B cell (primary cell): ENCODE data around the gene ATP12A. TPM values are rescaled to one million over a fixed set of nuclear protein-coding genes. Genes with fewer than 3 reads are reported as not detected.

ENCODE experiments used
- ATAC-seq: fragments of 200-7000 bp; cut with Tn5 transposase; one replicate; pipeline ENCODE4 v1.10.0; 2021; ENCODE audit warnings: low read depth, mild to moderate bottlenecking, moderate number of reproducible peaks, moderate library complexity
- CTCF ChIA-PET: fragments of 350-600 bp; sonication (Branson Sonifier 250); formaldehyde crosslinking; loops from one replicate; lab custom pipeline; 2021; ENCODE audit warnings: antibody characterized with exemption, inconsistent platforms; lab: Charles Lee
- POLR2A ChIA-PET: fragments of 350-600 bp; sonication (Branson Sonifier 250); formaldehyde crosslinking; loops from one replicate; lab custom pipeline; 2021; ENCODE audit warnings: antibody characterized with exemption; lab: Charles Lee
- DNase-seq: peaks from one replicate; pipeline ENCODE4 v3.0.0; 2013
- H2AFZ ChIP-seq: 2 replicates; pipeline ENCODE4 v1.6.1; 2012; ENCODE audit warnings: mild to moderate bottlenecking, low read depth, low read length; ENCODE audit not compliant: insufficient read depth, poor library complexity, severe bottlenecking
- H3K27ac ChIP-seq, 2 donors: 1 replicate in 1 of 2; 2 replicates in 1 of 2; pipeline ENCODE4 v1.5.1; 2012 to 2013; ENCODE audit warnings: low read length in 2 of 2, mild to moderate bottlenecking in 2 of 2, moderate library complexity in 1 of 2
- H3K27me3 ChIP-seq, 4 experiments: fragments of 200-600 bp in 1 of 4; sonication (generic) in 1 of 4; replicated peaks in 1 of 4; 1 replicate in 2 of 4; 2 replicates in 2 of 4; pipeline versions ENCODE4 v1.6.1 to v1.7.0; 2013 to 2016; ENCODE audit warnings: low read length in 3 of 4, mild to moderate bottlenecking in 2 of 4, mixed read lengths in 1 of 4, moderate library complexity in 1 of 4; ENCODE audit not compliant: insufficient read depth in 4 of 4, control insufficient read depth in 3 of 4; ENCODE audit errors: control extremely low read depth in 1 of 4
- H3K36me3 ChIP-seq, 2 experiments: replicated peaks in 1 of 2; 1 replicate in 1 of 2; 2 replicates in 1 of 2; pipeline versions ENCODE4 v1.6.1 to v1.7.1; 2013; ENCODE audit warnings: low read length in 1 of 2; ENCODE audit not compliant: insufficient read depth in 2 of 2, control insufficient read depth in 1 of 2; ENCODE audit errors: control extremely low read depth in 1 of 2, extremely low read depth in 1 of 2
- H3K4me1 ChIP-seq, 2 donors: fragments of 200-600 bp in 1 of 2; sonication (generic) in 1 of 2; 1 replicate in 1 of 2; 2 replicates in 1 of 2; pipeline versions ENCODE4 v1.5.1 to v1.6.1; 2013 to 2017; ENCODE audit warnings: low read length in 2 of 2; ENCODE audit not compliant: control insufficient read depth in 2 of 2, insufficient read depth in 2 of 2
- H3K4me2 ChIP-seq: replicated peaks from 2 replicates; pipeline ENCODE3; 2012; ENCODE audit warnings: mild to moderate bottlenecking, low read depth, low read length; ENCODE audit not compliant: poor library complexity, severe bottlenecking
- H3K4me3 ChIP-seq, 5 experiments: fragments of 200-600 bp in 1 of 5; sonication (generic) in 1 of 5; 1 replicate in 3 of 5; 2 replicates in 2 of 5; pipeline versions ENCODE4 v1.5.1 to v1.7.0; 2011 to 2016; ENCODE audit warnings: low read length in 4 of 5, mild to moderate bottlenecking in 4 of 5, low read depth in 2 of 5, control low read depth in 1 of 5, moderate library complexity in 1 of 5; ENCODE audit not compliant: insufficient read depth in 1 of 5; ENCODE audit errors: control extremely low read depth in 1 of 5, extremely low read depth in 1 of 5
- H3K79me2 ChIP-seq: fragments of 200-600 bp; sonication (generic); one replicate; pipeline ENCODE4 v1.6.0; 2016; ENCODE audit warnings: low read length; ENCODE audit not compliant: control insufficient read depth, insufficient read depth
- H3K9ac ChIP-seq: fragments of 200-600 bp; sonication (generic); 2 replicates; pipeline ENCODE4 v1.6.1; 2017; ENCODE audit warnings: mild to moderate bottlenecking, low read length, moderate library complexity
- H3K9me3 ChIP-seq, 3 donors: one replicate each; pipeline versions ENCODE4 v1.6.1 to v1.7.1; 2013; ENCODE audit warnings: low read length in 2 of 3; ENCODE audit not compliant: control insufficient read depth in 2 of 3, insufficient read depth in 1 of 3; ENCODE audit errors: control extremely low read depth in 1 of 3
- H4K20me1 ChIP-seq: 2 replicates; pipeline ENCODE4 v1.6.0; 2012; ENCODE audit warnings: mild to moderate bottlenecking, low read length; ENCODE audit not compliant: insufficient read depth, control insufficient read depth, poor library complexity, severe bottlenecking
- H3K27ac Mint-ChIP-seq: one replicate; pipeline ENCODE4 v1.8.0; 2021; ENCODE audit warnings: mixed read lengths
- H3K27me3 Mint-ChIP-seq: one replicate; pipeline ENCODE4 v1.8.0; 2021; ENCODE audit warnings: mixed read lengths
- H3K4me1 Mint-ChIP-seq: one replicate; pipeline ENCODE4 v1.8.0; 2021; ENCODE audit warnings: mixed read lengths
- H3K4me3 Mint-ChIP-seq: one replicate; pipeline ENCODE4 v1.8.0; 2021; ENCODE audit warnings: mixed read lengths
- H3K9me3 Mint-ChIP-seq: one replicate; pipeline ENCODE4 v1.8.0; 2022; ENCODE audit warnings: mixed read lengths; ENCODE audit not compliant: insufficient read depth
- CTCF ChIP-seq: fragments of 200-600 bp; IDR thresholded peaks from one replicate; pipeline ENCODE4 v1.8.0; 2022; ENCODE audit warnings: antibody characterized with exemption, mild to moderate bottlenecking
- EZH2 ChIP-seq: IDR thresholded peaks from 2 replicates; pipeline ENCODE4 v1.6.1; 2012; ENCODE audit warnings: borderline replicate concordance, low read depth, mild to moderate bottlenecking, moderate library complexity, low read length; ENCODE audit not compliant: insufficient read depth, poor library complexity, severe bottlenecking
- WGBS: methylation state at CpG from one replicate; pipeline ENCODE4 v1.1.5; 2013; ENCODE audit warnings: missing lambda C conversion rate; ENCODE audit not compliant: insufficient coverage; 5-methylcytosine and 5-hydroxymethylcytosine counted together
- intact Hi-C: fragments of 100-400 bp; cut with micrococcal nuclease; formaldehyde crosslinking; loops from one replicate; pipeline ENCODE4 v1.10.0; 2022
- polyA plus RNA-seq: library from polyadenylated mRNA; depleted of rRNA; stranded (reverse); fragments of >200 nt; gene quantifications from 2 replicates; pipeline ENCODE4 v1.2.3, GENCODE V29; 2012
- total RNA-seq, 2 donors: library from RNA; stranded (reverse); fragments of 120-200 nt in 1 of 2; gene quantifications; 1 replicate in 1 of 2; 2 replicates in 1 of 2; pipeline versions ENCODE4 v1.2.3 to v1.2.4, GENCODE V29; 2013 to 2022

Gene ATP12A
- total and polyA plus RNA-seq, 2 donors (not counting 1 experiment from before 2014, with no cell fraction given), result not detected

DNA sequence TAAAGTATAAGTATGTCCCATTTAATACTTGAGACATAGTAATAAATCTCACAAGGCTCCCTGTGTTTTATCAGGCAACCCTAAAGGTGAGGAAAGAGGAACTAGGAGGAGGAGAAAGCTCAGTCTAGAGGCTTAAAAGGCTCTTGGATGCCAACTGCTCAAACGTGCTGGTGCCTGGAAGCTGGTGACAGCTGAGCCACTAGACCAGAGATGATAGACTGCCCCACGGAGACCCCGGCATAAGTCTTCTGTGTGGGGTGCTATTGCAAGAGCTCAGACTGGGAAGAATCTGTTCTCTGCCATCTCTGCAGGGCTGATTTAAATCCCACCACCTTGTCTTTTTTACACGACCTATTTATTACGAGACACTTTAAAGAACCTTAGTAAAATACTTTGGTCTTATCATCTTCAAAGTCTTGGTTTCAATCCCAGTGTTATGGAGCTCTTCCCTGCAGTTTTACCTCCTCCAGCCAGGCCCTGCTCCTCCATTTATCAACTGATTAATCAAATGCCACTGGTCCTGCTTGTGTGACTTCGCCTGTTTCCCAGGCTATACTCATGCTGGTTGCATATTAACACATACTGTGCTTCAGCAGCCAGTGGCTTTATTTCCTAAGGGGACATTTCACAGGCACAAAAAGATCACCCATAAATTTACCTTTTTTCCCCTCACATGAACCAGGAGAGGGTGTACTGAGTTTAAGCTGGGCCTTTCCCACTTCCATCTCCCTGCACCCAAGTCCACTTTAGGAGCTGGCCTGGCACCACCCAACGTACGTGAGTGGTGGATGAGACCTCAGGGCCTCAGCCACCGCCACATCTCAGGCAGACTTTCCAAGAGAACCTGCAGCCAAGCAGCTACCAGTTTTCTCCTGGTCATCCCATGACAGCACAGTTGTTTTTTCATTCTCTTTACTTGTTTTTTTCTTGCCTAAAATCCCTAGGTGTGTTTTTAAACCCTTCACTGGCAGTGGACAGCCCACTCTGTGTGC is 7.8 kb upstream of the ATP12A start:
- H3K4me1 ChIP-seq, result peaks cover 5 to 9% of the 10 kb centered on the region in 2 donors
- H3K9me3 Mint-ChIP-seq, result no peaks in the 10 kb centered on the region
- H3K9ac ChIP-seq, result no peak overlapping the region
- H3K9me3 ChIP-seq, result no peaks in the 10 kb centered on the region
- H3K4me1 Mint-ChIP-seq, result peaks cover 8% of the 10 kb centered on the region
- no peaks in the 10 kb centered on the region for H3K36me3 ChIP-seq
- ChIA-PET POLR2A (no interaction called here), CTCF (interaction anchor here (0.8 to 1.8 kb wide), 2 partner anchors 10 to 97 kb away, joined by 4 to 7 read pairs; no protein-coding TSS in a partner anchor)
- H3K4me2 ChIP-seq, result no peak overlapping the region
- intact Hi-C loops, result no loop called here
- no peak overlapping the region for H2AFZ ChIP-seq
- ATAC-seq (no peak), DNase-seq (no peak)
- H3K4me3 ChIP-seq, result no peak overlapping the region
- TF ChIP-seq EZH2 (no peak), CTCF (no peak)
- H3K27me3 ChIP-seq, result peaks cover 0 to 19% (median 3%) of the 10 kb centered on the region in 4 experiments
- peaks cover 40% of the 10 kb centered on the region for H3K27me3 Mint-ChIP-seq
- no peak overlapping the region for H3K27ac Mint-ChIP-seq
- WGBS, result 80% methylated on average over 8 of the region's 9 CpGs
- no peaks in the 10 kb centered on the region for H4K20me1 ChIP-seq
- no peak overlapping the region for H3K4me3 Mint-ChIP-seq
- no peak overlapping the region for H3K27ac ChIP-seq
- no peaks in the 10 kb centered on the region for H3K79me2 ChIP-seq
